Stimulated activated CD4-positive, alpha-beta T cell treated with anti-CD3 and anti-CD28 coated beads, Interleukin-15, amount 100 ng/mL, for 48 hours (primary cell): ENCODE measurements around the gene TIMP3.
A peak's percentile ranks its signal among the peaks of the same experiment; 100 is the strongest.

Experiments
- DNase-seq, 2 donors: peaks; one replicate each; pipeline ENCODE4 v3.0.0-alpha.2; 2020; ENCODE audit warnings: low read depth in 2 of 2

TIMP3 gene

DNA sequence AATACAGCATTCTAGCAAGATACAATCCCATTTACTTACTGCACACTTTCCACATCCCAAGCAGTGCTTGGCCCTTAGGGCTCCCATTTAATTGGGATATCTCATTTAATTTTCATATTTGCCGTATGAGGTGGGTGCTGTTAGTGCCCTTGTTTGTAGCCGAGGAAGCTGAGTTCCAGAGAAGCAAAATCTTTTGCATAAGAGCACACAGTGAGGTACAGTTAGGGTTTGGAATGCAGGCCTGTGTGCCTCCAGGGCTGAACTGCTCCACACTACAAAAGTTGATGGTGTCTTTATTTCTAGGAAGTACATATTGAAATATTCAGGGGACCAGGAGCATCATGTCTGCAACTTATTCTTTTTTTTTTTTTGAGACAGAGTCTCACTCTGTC lies 15.5 kb upstream of the TIMP3 start:
- no peak for DNase-seq

GRCh38 chr22:32788904-32789624 lies 12.4 kb upstream of the TIMP3 start:
- no peak for DNase-seq

DNA sequence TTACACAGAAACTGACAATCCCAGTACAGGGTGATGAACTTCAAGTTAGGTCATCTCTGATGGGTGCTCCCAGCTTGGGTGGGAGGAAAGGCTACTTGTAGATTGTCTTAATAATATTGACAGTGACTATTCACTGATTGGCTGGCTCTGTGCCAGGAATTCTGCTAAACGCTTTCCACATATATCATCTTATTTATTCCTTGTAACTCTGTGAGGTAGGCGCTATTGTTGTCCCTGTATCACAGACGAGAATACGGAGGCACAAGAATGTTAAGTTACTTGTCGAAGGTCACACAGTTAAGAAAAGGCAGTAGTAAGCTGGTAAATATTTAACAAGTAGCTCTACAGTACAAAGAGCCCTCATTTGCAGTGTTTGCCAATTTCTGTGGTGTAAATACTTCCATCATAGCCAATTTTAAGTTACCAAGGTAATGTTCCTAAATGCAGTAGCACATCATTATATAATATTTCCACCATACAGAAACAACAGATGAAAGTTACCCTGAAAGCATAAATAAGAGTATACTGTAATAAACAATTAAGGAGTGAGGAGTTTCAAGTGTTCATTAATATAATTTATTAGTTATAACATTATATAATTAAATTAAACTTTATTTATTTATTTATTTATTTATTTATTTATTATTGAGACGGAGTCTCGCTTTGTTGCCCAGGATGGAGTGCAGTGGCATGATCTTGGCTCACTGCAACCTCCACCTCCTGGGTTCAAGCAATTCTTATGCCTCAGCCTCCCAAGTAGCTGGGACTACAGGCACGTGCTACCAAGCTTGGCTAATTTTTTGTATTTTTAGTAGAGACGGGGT lies 11.5 kb upstream of the TIMP3 start:
- no peak for DNase-seq

DNA sequence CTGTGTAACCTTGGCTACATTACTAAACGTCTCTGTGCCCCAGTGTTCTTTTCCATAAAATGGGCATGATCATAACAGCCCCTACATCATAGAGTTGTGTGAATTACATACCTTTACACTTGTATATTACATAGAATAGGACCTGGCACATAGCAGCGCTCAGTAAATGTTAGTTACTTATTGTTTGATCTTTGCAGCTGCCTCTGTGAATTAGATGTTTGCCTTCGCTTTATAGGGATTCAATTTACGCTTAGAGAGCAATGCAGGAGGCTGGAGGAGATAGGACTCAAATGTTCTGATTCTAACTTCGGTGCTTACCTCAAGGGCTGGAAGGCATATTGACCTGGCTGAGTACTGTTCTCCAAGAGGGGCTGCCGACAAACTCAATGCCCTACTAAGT lies 10.4 kb upstream of the TIMP3 start:
- no peak for DNase-seq

GRCh38 chr22:32791485-32791884 lies 10.0 kb upstream of the TIMP3 start:
- no peak for DNase-seq

GRCh38 chr22:32793589-32793988 lies 7.9 kb upstream of the TIMP3 start:
- no peak for DNase-seq

DNA sequence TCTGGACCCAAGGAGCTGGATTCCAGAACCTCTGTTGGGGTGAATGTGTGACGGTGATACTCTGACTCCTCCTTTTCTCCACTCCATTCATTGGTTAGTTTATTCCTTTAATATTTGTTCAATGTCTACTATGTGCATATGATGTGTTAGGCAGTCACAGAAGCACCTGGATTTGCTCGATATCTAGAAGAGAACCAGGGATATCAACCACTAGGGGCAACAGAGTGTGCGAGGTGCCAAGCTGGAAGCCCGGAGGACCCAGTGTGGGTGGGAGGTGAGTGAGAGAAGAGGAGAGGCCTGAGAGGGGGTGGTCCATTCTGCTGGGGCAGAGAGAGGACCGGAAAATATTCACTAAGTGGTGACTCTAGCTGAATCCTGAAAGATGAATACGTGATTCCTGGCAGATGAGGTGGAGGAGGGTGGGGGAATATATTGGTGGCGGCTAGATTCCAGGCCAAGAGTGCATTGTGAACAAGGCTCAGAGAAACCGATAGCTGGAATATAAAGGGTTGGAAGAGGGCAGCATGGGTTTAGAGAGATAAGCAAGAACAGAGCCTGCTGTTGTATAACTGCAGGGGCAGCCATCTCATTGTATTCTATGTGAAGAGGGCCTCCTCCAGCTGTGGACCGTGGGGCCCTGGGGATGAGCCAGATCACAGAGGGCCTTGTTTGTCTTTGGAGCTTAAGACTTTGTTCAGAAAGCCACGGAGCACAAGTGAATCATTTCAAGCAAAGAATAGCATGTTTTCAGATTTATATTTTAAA lies 6.9 kb upstream of the TIMP3 start:
- DNase-seq, result no peak

DNA sequence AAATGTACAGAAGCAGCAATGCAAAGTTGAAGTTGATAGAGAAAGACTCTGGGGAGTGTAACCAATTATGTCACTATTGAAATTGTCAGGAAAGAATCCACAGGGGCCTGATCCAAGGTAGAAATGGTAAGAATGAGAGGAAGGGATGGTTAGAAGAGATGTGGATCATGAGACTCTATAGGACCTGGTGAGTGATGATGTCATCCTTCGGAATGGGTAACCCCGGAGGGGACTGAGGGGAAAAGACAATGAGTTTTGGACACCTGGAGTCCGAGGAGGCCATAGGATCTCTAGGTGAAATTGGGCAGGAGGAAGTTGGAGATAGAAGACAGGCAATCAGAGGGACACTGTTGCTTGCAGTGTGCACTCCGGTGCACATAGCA lies 6.3 kb upstream of the TIMP3 start:
- DNase-seq, result no peak

DNA sequence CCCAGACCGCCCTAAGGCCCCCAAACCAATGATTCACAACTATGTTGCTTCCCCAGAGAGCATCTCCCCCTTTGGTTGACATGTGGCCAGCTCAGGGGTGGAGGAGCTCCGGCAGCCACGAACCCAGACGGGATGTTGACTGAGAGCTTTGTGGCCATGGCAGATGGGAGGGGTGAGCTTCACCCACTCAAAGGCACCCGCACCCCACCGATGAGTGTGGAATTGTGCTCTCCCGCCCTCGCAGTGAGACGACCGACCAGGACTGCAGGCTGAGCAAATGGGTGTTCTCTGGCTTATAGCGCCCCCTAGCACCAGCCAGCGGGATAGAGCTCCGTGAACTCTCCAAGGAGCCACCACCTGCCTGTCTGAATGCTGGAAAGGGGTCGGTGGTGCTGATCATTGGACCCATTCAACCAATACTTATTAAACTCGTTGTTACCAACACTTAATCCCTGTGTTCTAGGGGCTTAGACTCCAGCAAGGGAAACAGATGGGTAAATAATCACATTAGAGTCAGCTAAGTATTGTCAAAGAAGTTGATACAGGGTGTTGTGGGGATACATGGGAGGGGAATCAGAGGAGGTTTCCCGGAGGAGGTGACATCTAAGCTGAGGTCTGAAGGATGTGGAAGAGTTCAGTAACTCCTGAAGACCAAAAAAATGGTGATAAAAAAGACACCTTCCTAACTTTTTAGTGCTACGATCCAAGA lies 4.5 kb upstream of the TIMP3 start:
- peak; percentile 35 to 47 for DNase-seq

DNA sequence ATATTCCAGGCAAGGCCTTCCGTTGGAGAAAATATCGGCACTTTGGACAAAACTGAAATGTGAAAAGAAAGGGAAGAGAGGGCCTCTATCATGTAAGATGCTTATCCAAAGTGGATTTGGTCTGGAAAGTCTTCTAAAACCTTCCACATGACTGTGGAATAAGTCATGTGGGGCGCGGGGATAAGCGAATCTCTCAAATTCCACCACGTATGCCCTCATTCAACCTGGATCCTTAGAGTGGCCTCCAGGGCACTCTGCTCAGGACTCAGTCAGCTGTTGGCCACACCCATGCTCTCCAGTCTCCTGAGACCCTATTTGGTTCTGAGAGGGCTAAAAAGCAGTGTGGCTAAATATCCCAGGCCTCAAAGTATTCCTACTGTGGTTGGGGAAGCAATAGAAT lies 2.0 kb upstream of the TIMP3 start:
- no peak for DNase-seq

DNA sequence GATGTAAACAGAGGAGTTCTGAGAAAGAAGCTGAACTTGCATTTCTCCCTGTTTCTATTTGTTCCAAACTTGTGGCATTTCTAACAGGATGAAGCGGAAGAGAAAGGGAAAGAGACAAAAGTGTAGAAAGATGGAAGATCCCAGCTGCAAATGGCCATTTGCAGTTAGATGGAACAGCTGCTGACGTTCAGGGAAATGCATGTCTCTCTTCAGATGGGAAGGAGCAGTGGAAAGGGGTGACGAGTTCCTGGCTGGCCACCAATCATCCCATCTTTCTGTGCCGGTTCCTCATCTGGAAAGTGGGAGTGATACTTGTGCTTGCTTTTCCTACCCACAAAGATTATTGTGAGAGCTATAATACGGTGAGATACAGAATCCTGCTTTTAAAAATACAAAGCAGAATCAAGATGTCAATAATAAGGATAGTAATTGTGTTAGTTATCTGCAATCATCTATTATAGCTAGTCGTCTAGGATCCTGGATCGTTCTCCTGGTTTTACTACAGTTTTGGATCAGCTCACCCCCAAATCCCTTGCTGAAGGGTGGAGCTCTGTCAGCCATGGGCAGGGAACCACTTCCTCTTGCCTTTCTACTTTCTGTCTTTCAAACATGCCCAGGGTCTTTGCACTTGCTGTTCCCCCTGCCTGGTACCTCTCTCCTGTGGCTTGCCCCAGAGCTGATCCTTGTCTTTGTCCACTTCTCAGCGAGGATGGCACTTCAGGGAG lies 1.2 kb upstream of the TIMP3 start:
- DNase-seq, result no peak

DNA sequence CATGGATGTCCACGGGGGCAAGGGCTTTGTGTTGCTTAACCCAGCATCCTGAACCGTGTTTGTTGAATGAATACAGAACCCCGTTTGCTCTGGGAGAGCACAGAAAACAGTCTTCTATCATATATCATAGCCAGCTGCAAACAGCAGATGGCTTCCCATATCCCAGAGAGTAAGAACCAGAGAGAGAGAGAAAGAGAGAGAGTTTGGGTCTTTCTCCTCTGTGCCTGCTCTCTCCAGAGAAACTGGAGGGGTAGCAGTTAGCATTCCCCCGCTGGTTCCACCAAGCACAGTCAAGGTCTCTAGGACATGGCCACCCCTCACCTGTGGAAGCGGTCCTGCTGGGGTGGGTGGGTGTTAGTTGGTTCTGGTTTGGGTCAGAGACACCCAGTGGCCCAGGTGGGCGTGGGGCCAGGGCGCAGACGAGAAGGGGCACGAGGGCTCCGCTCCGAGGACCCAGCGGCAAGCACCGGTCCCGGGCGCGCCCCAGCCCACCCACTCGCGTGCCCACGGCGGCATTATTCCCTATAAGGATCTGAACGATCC lies 440 bp upstream of the TIMP3 start:
- no peak for DNase-seq

- no peak for DNase-seq
These were observed 796 bp downstream of the TIMP3 start for GRCh38 chr22:32802237-32802765.

DNA sequence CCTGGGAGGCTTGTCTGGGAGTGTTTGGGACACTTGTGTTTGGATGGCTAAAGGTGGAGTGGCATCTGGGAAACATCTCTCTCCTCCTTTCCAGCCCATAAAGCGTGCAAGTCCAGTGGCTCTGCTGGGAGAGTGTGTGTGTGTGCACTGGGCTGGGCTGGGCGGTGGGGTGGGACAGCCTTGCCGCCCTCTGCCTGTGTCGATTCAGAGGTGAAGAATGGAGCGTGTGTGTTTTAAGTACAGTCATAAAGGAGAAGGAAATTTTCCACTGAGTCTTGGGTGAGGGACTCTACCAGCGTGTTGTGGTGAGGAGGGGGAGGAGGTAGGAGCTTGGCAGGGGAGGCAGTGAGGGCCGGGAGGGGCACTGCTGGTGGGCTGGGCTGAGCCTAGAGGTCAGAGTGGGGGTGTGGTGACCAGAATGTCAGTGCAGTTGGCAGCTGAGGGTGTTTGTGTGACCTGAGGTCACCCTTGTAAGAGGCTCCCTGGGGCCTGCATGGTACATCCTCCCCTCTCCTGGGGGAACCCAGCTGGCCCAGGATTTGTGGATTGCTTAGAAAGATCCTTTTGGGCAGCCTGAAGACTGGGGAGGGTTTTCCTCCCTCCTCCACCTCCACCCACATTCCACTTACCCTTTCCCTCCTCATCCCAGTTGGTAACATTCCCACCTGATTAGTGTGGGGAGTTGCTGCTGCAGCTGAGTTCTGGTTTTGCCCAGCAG lies 1.7 kb downstream of the TIMP3 start:
- no peak for DNase-seq

DNA sequence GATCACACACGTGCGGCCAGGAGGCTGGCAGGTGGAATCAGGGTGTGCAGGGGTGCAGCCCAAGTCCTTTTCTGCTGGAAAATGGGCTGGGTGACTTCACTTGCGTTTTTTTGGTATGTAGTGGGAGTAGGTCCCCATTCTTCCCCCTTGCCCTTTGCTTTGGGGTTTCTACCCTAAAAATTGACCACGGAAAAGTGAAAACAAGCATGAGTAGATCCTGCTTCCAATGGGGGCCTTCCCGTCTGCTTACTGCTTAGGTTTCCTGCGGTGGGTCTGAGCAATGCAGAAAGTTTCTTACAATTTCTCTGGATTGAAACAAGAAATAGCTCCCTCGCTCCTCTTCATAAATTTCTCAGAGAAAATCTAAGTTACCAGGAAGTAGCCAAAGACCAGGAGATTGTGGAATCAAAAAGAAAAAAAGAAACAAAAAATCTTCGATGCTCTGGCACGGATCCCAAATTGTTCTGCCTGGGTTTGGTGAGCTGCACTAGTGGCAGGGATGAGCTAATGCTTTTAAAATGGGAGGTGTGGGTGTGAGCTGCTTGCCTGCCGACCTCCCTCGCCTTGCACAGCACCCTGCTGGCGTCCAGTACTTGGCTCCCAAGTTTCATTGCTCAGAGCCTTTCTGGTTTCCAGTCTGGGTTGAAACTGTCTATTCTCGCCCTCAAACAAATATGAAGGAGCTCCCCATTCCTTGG lies 2.4 kb downstream of the TIMP3 start:
- DNase-seq, result no peak

DNA sequence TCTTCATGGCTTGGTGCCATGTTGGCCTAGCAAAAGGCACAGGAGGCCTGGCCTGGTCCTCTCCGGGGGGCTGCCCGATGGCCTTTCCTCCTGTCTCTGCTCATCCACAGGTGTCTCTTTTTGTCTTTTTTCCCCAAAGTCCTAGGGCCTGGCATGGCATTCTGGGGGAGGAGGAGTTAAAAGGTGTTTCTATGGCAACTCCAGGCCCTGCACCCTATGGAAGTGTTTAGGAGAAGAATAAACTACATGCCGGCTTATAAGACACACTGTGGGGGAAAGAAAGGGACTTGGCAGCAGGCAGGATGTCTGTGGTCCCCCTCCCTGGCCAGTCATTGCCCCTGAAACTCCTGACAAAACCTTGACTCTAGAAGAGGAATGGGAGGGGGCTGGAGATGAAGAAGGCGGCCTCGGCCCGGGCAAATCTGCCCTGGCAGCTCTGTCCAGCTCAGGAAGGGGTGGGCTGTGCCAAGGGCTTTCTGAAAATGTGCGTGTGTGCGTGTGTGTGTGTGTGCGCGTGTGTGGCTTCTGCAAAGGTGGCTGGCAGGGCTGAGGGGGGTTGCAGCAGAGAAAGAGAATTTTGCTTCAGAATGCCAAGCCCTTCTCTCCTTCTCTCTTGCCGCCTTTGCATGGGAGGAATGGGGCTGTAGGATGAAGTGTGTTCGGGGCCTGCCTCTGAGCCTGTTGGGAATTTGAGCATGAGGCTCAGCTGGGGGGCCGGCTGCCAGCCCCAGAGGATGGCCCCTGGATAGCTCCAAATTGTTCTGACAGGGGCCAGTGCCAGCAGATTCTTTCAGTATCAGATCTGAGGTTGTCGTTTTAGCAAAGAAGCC lies 3.2 kb downstream of the TIMP3 start:
- no peak for DNase-seq

GRCh38 chr22:32805361-32805881 lies 3.9 kb downstream of the TIMP3 start:
- DNase-seq, result no peak

GRCh38 chr22:32806296-32806695 lies 4.8 kb downstream of the TIMP3 start:
- DNase-seq, result no peak
